ENCODE measurements around the gene BABAM2.

GRCh38 chr2:27931361-27931950 is 40.9 kb downstream of the BABAM2 start:
- TF ChIP-seq, protein P1, sequence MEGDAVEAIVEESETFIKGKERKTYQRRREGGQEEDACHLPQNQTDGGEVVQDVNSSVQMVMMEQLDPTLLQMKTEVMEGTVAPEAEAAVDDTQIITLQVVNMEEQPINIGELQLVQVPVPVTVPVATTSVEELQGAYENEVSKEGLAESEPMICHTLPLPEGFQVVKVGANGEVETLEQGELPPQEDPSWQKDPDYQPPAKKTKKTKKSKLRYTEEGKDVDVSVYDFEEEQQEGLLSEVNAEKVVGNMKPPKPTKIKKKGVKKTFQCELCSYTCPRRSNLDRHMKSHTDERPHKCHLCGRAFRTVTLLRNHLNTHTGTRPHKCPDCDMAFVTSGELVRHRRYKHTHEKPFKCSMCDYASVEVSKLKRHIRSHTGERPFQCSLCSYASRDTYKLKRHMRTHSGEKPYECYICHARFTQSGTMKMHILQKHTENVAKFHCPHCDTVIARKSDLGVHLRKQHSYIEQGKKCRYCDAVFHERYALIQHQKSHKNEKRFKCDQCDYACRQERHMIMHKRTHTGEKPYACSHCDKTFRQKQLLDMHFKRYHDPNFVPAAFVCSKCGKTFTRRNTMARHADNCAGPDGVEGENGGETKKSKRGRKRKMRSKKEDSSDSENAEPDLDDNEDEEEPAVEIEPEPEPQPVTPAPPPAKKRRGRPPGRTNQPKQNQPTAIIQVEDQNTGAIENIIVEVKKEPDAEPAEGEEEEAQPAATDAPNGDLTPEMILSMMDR (IDR thresholded peaks at IDR 0.05 in 4 of 5, conservative IDR thresholded peaks at IDR 0.05 in 1 of 5), result no peak
- TF ChIP-seq POLR2A (IDR thresholded peaks at IDR 0.05), result no peak

Data from gastrocnemius medialis (tissue), 4 donors.